ENCODE measurements around the gene CDKAL1. TPM values are rescaled to one million over a fixed set of nuclear protein-coding genes. Genes with fewer than 3 reads are reported as not detected.

The CDKAL1 gene
- total and polyA plus RNA-seq, 2 of the 8 experiments (the other 6 are each of a cell fraction or from before 2014, with no cell fraction given): 8.4 to 24.6 TPM

DNA sequence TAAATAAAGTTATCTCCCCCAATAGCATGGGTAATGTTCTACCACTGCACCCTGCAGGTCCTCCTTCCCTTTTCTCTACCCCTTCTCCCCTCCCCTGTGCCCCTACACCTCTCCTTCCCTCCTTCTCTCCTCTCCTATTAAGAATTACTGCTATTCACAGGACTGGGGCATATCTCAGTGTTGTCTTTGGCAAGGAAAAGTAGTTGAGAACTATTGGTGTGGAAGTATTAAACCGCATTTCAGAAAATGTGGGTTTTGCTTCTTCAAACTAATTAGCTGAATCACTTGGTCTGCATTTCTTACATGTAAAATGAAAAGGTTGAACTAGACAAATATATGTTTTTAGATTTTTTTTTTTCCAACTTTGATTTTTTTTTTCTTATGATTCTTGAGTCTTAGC is 296.3 kb downstream of the CDKAL1 start:
- Histone ChIP-seq H3K27ac (ENCODE audit: low read depth, low read length) (no peak overlapping the region), H4K5ac (ENCODE audit: insufficient read length, low read depth, low read length) (no peak overlapping the region), H3K4me1 (replicated peaks in 1 of 4; ENCODE audit: control insufficient read depth in 3 of 4, insufficient read depth in 4 of 4, low read length in 3 of 4) (peaks cover 0 to 7% (median 2%) of the 10 kb centered on the region in 4 experiments; a peak in 3 of 7 replicates), H2BK12ac (ENCODE audit: low read depth, low read length) (no peak overlapping the region), H3K23ac (ENCODE audit: insufficient read length) (no peak overlapping the region), H3K18ac (ENCODE audit: extremely low read depth, low read length) (no peak overlapping the region), H3K56ac (replicated peaks; ENCODE audit: insufficient read length, low read depth, low read length) (no peak overlapping the region), H2BK5ac (ENCODE audit: low read depth, low read length) (no peak overlapping the region), H2BK20ac (ENCODE audit: low read length) (no peak overlapping the region), H3K9me3 (ENCODE audit: insufficient read depth in 2 of 2, low read depth in 1 of 2, low read length in 1 of 2) (no peaks in the 10 kb centered on the region), H2AK5ac (ENCODE audit: low read depth, low read length) (no peak overlapping the region), H4K8ac (ENCODE audit: extremely low read depth, insufficient read depth, low read length) (no peak overlapping the region), H3K23me2 (ENCODE audit: low read depth, low read length) (no peaks in the 10 kb centered on the region), H3K4me3 (ENCODE audit: extremely low read depth in 1 of 4, insufficient read depth in 2 of 4, low read depth in 3 of 4, low read length in 4 of 4) (no peak overlapping the region), H3K79me2 (ENCODE audit: control insufficient read depth in 1 of 2, insufficient read depth in 2 of 2, low read length in 2 of 2) (no peaks in the 10 kb centered on the region), H2BK15ac (ENCODE audit: low read length) (no peak overlapping the region), H2AFZ (ENCODE audit: low read length) (no peak overlapping the region), H3K79me1 (ENCODE audit: low read depth, low read length) (no peaks in the 10 kb centered on the region), H4K20me1 (replicated peaks in 1 of 2; ENCODE audit: control insufficient read depth in 1 of 2, insufficient read depth in 2 of 2, low read length in 2 of 2) (no peaks in the 10 kb centered on the region), H3K36me3 (ENCODE audit: control insufficient read depth in 2 of 4, insufficient read depth in 4 of 4, low read length in 3 of 4) (no peaks in the 10 kb centered on the region), H3K14ac (ENCODE audit: insufficient read length) (no peak overlapping the region), H2BK120ac (replicated peaks; ENCODE audit: low read depth, low read length) (no peak overlapping the region), H3K27me3 (replicated peaks in 1 of 4; ENCODE audit: control insufficient read depth in 3 of 4, extremely low read depth in 1 of 4, insufficient read depth in 3 of 4, low read length in 3 of 4) (no peaks in the 10 kb centered on the region), H3K9ac (replicated peaks in 1 of 4; ENCODE audit: extremely low read depth in 1 of 4, low read depth in 3 of 4, low read length in 3 of 4) (no peak overlapping the region), H4K91ac (replicated peaks; ENCODE audit: insufficient read length, low read length) (no peak overlapping the region), H3K4ac (replicated peaks; ENCODE audit: insufficient read length, low read depth, low read length) (no peak overlapping the region), H3K4me2 (ENCODE audit: insufficient read depth in 1 of 2, low read depth in 2 of 2, low read length in 2 of 2) (no peak overlapping the region)
- DNase-seq (ENCODE audit: low read depth in 1 of 2, low spot score in 2 of 2): no peak
- ChIA-PET POLR2A (ENCODE audit: partially characterized antibody) (no interaction called here), CTCF (ENCODE audit: partially characterized antibody) (interaction anchor here (0.7 to 1.3 kb wide), 2 partner anchors 9 to 11 kb away, joined by 3 read pairs; no protein-coding TSS in a partner anchor)
- 100% methylated on average over 1 of the region's 1 CpG; no CpG with 5 or more reads in 1 of the 2 experiments for WGBS, 2 experiments (ENCODE audit: extremely low coverage in 1 of 2, insufficient coverage in 1 of 2, insufficient read length in 1 of 2, insufficient replicate concordance in 2 of 2, low coverage in 1 of 2, low lambda C conversion rate in 2 of 2, missing lambda C conversion rate in 1 of 2)
- TF ChIP-seq KDM1A (IDR thresholded peaks at IDR 0.05; ENCODE audit: borderline replicate concordance, low read length) (no peak), HDAC2 (IDR thresholded peaks at IDR 0.05; ENCODE audit: borderline replicate concordance in 1 of 2, low read depth in 2 of 2, low read length in 2 of 2) (no peak), RAD21 (IDR thresholded peaks at IDR 0.05 in 1 of 2, conservative IDR thresholded peaks at IDR 0.05 in 1 of 2; ENCODE audit: low read depth in 2 of 2, low read length in 2 of 2) (no peak), TAF1 (IDR thresholded peaks at IDR 0.05; ENCODE audit: low read depth, low read length) (no peak)
- TF ChIP-seq, protein P1, sequence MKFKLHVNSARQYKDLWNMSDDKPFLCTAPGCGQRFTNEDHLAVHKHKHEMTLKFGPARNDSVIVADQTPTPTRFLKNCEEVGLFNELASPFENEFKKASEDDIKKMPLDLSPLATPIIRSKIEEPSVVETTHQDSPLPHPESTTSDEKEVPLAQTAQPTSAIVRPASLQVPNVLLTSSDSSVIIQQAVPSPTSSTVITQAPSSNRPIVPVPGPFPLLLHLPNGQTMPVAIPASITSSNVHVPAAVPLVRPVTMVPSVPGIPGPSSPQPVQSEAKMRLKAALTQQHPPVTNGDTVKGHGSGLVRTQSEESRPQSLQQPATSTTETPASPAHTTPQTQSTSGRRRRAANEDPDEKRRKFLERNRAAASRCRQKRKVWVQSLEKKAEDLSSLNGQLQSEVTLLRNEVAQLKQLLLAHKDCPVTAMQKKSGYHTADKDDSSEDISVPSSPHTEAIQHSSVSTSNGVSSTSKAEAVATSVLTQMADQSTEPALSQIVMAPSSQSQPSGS (IDR thresholded peaks at IDR 0.05; ENCODE audit: low read length): no peak
- TF ChIP-seq, protein P2, sequence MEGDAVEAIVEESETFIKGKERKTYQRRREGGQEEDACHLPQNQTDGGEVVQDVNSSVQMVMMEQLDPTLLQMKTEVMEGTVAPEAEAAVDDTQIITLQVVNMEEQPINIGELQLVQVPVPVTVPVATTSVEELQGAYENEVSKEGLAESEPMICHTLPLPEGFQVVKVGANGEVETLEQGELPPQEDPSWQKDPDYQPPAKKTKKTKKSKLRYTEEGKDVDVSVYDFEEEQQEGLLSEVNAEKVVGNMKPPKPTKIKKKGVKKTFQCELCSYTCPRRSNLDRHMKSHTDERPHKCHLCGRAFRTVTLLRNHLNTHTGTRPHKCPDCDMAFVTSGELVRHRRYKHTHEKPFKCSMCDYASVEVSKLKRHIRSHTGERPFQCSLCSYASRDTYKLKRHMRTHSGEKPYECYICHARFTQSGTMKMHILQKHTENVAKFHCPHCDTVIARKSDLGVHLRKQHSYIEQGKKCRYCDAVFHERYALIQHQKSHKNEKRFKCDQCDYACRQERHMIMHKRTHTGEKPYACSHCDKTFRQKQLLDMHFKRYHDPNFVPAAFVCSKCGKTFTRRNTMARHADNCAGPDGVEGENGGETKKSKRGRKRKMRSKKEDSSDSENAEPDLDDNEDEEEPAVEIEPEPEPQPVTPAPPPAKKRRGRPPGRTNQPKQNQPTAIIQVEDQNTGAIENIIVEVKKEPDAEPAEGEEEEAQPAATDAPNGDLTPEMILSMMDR (IDR thresholded peaks at IDR 0.05; ENCODE audit: control extremely low read depth in 1 of 3, insufficient read depth in 1 of 3, low read depth in 1 of 3, low read length in 3 of 3): no peak
- no peak for FAIRE-seq

Data from H1 (cell line).